Forelimb muscle (tissue), 1 donor: Measurements from ENCODE around the gene CYP4A11. TPM values are rescaled to one million over a fixed set of nuclear protein-coding genes. Genes with fewer than 3 reads are reported as not detected.
"Not testable (repeated sequence)": the region's sequence is repeated elsewhere in the genome, so short reads cannot be mapped to it uniquely, and the experiment has no call there.

Source experiments
- DNase-seq: peaks from one replicate; pipeline ENCODE4 v3.0.0-alpha.2; 2013; ENCODE audit warnings: low read depth
- polyA plus RNA-seq: library from polyadenylated mRNA; unstranded; fragments of 120-200 nt; gene quantifications from one replicate; pipeline ENCODE4 v1.2.1, GENCODE V29; 2013; ENCODE audit not compliant: insufficient read length

Gene CYP4A11
- polyA plus RNA-seq, 1 donor, result not detected

DNA sequence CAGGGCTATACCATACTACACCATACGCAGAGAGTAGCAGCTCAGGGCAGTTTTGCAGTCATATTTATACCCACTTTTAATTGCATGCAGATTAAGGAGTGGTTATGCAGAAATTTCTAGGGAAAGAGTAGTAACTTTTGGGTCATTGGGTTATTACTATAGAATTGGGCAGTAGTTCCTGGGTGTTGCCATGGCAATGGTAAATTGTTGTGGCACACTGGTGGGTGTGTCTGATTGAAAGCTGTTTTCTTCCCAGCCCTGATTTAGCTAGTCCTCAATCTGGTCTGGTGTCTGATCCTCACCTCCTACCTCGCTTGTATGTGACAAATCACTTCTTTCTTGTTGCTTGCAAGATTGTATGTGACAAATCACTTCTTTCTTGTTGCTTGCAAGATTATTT, 30.5 kb downstream of the CYP4A11 start:
- DNase-seq, result no peak

DNA sequence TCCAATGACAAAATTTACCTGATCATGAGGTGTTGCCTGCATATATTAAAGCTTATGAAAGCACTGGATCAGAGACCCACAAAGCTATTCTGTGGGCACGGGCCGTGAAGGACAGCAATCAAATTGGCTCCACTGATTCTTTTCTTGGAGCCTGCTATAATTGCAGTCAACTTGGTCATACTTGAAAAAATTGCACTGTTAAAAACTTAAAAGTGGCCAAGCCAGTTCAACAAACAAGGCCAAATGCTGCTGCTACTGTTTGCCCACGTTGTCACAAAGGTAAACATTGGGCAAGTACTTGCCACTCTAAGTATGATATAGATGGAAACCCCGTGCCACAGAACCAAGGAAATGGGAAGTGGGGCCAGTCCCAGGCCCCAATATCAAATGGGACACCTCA, 37.8 kb downstream of the CYP4A11 start:
- DNase-seq, result no peak

DNA sequence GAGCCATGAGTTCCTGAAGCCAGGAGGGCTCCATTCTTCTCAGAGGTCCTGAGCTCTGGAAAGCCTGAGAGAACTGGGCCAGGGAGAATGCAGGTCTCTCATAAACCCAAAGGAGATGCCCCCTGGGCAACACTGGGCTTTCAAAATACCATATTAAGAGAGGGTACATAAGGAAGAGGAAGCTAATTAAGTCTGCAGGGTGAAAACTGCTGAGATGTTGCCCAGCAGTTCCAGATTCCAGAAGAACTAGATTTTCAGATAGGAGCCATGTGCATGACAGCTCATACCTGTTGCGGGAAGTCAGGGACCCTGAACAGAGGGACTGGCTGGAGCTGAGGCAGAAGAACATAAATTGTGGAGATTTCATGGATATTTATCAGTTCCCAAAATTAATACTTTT, 40.9 kb downstream of the CYP4A11 start:
- DNase-seq, result no peak

DNA sequence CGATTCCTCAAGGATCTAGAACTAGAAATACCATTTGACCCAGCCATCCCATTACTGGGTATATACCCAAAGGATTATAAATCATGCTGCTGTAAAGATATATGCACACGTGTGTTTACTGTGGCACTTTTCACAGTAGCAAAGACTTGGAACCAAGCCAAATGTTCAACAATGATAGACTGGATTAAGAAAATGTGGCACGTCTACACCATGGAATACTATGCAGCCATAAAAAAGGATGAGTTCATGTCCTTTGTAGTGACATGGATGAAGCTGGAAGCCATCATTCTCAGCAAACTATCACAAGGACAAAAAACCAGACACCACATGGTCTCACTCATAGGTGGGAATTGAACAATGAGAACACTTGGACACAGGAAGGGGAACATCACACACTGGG, 59.6 kb downstream of the CYP4A11 start:
- DNase-seq, result not testable (repeated sequence)

Other genes with a start within 250 kb of the CYP4A11 start
- 87.7 TPM for gene EFCAB14, start 222.4 kb downstream of the CYP4A11 start, polyA plus RNA-seq
- gene CYP4B1, start 142.4 kb downstream of the CYP4A11 start, polyA plus RNA-seq, result not detected
- gene CYP4X1, start 82.2 kb upstream of the CYP4A11 start, polyA plus RNA-seq, result 3.7 TPM
- 0.27 TPM for gene CYP4Z1, start 125.8 kb upstream of the CYP4A11 start, polyA plus RNA-seq
- 0.09 TPM for gene CYP4A22, start 196.0 kb upstream of the CYP4A11 start, polyA plus RNA-seq
- gene PDZK1IP1, start 248.6 kb upstream of the CYP4A11 start, polyA plus RNA-seq, result not detected